Measurements from ENCODE around the gene ARMH1.

ARMH1 gene

DNA sequence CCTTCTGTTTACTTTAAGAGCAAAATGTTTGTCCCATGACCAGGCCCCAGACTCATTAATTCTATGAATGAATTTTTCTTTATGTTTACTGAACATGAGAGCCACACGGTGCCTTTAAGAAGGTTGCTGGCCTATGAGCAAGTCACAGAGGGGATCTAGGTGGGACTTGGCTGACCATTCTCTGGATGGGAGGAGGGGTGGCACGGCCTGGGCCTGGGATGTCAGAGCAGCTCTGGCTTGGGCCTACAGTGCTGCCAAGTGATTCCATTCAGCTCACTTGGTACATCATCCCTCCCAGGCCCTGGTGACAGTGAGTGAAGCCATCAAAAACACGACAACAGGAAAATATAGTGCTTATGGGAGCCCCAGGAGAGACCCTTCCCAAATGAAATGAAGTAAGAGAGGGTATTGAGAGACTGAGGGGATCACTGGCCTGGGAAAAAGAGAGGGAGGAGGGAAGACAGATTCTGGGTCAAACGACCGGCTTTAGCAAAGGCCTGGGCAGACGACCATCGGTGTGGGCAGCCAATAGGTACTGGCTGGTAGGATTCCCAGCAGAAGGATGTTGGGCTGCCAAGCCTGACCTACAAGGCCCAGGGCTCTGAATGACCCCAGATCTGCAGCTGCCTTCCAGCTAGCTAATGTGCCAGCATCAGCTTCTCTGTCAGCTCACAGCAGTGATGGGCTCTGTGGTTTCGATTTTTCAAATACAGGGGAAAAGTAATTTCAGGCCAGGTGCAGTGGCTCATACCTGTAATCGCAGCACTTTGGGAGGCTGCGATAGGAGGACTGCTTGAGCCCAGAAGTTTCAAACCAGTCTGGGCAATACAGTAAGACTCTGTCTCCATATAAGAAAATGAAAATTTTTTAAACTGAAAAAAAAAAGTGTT lies 3.5 kb upstream of the ARMH1 start:
- DNase-seq (ENCODE audit: low spot score) = no peak

DNA sequence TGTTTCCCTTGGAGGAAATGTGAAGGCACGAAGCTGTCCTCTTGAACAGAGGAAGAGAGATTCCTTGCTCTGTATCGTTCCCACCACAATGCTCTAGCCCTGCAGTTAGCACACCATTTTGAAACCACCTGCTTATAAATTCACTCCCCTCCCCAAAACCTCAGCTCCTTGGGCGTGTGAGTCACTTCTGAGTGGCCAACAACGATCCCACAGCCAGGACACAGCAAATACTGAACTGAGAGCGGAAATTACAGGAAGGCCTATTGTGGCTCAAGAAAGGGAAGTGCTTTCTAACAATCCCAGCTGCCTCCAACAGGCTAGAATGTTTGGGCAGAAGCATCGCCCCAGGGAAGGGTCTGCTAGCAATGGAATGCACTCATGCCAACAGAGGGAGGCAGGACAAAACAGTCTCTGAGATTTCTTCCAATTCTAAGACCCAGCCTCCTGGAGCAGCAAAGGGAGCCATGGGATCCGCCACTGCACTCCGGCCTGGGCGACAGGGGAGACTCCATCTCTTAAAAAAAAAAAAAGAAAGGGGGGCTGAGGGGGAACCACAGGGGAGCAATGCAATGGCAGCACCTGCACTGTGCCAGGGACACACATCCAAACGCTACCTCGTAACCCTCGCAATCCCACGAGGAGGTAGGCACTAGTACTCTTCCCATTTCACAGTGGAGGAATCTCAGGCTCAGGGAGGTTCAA lies 2.1 kb upstream of the ARMH1 start:
- in situ Hi-C loops (cut with MboI; ENCODE audit: low pct_unique_long_range_greater_than_20kb, low sequenced_read_pairs, unreplicated experiment) = no loop called here

More for the DNA sequence above, 3.5 kb upstream of the ARMH1 start:
- in situ Hi-C loops (cut with MboI; ENCODE audit: low pct_unique_long_range_greater_than_20kb, low sequenced_read_pairs, unreplicated experiment) = no loop called here
- TF ChIP-seq, protein P1, sequence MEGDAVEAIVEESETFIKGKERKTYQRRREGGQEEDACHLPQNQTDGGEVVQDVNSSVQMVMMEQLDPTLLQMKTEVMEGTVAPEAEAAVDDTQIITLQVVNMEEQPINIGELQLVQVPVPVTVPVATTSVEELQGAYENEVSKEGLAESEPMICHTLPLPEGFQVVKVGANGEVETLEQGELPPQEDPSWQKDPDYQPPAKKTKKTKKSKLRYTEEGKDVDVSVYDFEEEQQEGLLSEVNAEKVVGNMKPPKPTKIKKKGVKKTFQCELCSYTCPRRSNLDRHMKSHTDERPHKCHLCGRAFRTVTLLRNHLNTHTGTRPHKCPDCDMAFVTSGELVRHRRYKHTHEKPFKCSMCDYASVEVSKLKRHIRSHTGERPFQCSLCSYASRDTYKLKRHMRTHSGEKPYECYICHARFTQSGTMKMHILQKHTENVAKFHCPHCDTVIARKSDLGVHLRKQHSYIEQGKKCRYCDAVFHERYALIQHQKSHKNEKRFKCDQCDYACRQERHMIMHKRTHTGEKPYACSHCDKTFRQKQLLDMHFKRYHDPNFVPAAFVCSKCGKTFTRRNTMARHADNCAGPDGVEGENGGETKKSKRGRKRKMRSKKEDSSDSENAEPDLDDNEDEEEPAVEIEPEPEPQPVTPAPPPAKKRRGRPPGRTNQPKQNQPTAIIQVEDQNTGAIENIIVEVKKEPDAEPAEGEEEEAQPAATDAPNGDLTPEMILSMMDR (IDR thresholded peaks at IDR 0.05; ENCODE audit: extremely low read depth, insufficient read depth, missing control alignments) = no peak

DNA sequence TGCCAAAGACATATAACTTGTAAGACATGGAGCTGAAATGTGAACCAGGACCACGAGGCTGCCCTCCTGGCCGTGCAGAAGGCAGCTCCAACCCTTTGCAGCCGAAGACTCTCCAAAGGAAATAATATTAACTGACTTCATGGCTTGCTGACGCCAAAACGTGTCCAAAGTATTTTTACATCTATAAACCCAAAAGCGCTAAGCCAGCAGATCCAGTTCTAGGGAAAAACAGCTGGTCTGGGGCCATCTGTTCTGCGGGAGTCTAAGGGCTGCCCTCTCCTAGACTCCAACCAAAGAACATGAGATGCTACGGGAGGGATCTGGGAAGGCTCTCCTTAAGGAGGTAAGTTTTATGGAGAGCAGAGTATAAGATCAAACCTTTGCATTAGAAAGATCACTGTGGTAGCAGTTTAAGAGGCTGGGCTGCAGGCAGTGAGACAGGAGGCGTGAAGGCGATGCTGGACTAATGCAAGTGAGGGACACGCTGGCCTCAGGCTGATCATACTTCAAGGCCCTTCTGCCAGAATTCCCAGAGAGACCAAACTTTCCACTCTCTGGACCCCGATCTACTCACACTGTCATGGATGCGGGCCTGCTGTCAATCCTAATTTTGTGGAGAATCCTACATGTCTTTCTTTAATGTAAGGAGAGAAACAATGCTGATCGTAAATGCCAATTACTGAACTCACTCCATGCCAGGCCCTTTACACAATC lies 1.4 kb upstream of the ARMH1 start:
- DNase-seq (ENCODE audit: low spot score) = no peak
- in situ Hi-C loops (cut with MboI; ENCODE audit: low pct_unique_long_range_greater_than_20kb, low sequenced_read_pairs, unreplicated experiment) = no loop called here
- TF ChIP-seq, protein P1 (IDR thresholded peaks at IDR 0.05; ENCODE audit: extremely low read depth, insufficient read depth, missing control alignments) = no peak

More for the DNA sequence above, 2.1 kb upstream of the ARMH1 start:
- TF ChIP-seq, protein P1 (IDR thresholded peaks at IDR 0.05; ENCODE audit: extremely low read depth, insufficient read depth, missing control alignments) = no peak
- no peak for DNase-seq (ENCODE audit: low spot score)

DNA sequence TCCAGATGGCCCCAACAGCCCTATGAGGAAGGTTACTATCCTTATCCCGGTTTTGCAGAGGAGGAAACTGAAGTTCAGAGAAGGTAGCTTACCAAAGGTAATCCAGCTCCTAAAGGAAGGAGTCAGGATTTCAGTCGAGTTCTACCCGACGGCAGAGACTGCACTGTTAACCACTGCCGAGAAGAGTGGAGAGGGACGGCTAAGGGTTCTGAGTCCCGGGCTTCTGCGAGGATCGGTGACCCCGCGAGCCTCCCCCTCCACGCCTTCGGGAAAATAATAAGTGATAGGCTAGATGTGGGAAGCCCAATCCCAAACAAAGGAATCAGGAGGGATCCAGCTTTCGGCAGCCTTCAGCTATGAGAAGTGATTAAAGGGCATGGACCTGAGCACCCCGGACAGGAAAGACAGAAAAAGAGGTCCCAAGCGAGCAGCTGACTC lies 820 bp upstream of the ARMH1 start:
- no peak for DNase-seq (ENCODE audit: low spot score)
- TF ChIP-seq, protein P1 (IDR thresholded peaks at IDR 0.05; ENCODE audit: extremely low read depth, insufficient read depth, missing control alignments) = no peak
- in situ Hi-C loops (cut with MboI; ENCODE audit: low pct_unique_long_range_greater_than_20kb, low sequenced_read_pairs, unreplicated experiment) = no loop called here

DNA sequence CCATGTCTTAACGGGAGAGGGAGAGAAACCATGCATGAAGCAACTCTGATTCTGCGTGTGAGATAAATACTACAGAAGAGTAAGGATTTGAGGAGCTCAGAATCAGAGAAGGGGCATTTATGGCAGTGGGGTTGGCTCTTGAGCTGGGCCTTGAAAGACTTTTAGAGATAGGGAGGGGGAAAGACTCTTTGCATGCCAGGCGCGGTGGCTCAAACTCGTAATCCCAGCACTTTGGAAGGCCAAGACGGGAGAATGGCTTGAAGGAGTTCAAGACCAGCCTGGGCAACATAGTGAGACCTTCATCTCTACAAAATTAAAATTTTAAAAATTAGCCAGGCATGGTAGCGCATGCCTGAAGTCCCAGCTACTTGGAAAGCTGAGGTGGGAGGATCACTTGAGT lies 672 bp downstream of the ARMH1 start:
- in situ Hi-C loops (cut with MboI; ENCODE audit: low pct_unique_long_range_greater_than_20kb, low sequenced_read_pairs, unreplicated experiment) = no loop called here
- no peak for DNase-seq (ENCODE audit: low spot score)
- TF ChIP-seq, protein P1 (IDR thresholded peaks at IDR 0.05; ENCODE audit: extremely low read depth, insufficient read depth, missing control alignments) = no peak

DNA sequence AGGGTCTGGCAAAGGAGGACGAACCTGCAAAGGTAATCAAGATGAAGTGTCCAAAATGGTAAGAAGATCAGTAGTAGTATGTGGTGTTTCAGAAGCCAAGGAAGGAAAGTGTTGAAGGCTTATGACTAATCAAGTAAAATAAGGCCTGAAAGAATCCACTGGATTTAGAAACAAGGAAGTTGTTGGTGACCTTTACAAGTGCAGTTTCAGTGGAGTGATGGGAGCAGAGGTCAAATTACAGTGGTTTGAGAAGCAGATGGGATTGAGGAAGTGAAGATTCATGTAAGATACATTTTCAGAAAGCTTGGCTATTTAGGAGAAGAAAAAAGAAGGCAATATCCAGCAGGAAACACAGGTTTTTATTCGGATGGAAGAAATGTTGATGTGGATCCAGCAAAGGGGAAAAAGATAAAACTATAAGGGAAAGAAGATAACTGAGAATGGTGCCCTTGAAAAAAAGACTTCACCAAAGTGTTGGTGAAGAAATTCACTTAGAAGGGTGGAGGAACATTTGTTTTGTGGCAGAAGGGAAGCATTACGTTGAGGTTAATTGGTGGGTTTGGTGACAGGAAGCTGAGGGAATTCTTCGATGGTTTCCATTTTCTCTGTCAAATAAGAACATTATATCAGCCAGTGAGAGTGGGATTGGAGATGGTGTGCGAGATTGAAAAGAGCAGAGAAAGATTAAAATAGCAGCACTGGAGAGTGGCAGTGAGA lies 2.1 kb downstream of the ARMH1 start:
- no peak for DNase-seq (ENCODE audit: low spot score)
- TF ChIP-seq, protein P1 (IDR thresholded peaks at IDR 0.05; ENCODE audit: extremely low read depth, insufficient read depth, missing control alignments) = no peak
- in situ Hi-C loops (cut with MboI; ENCODE audit: low pct_unique_long_range_greater_than_20kb, low sequenced_read_pairs, unreplicated experiment) = no loop called here

Measured in GM13977 (cell line).